Epithelial cell of proximal tubule (primary cell): ENCODE data around the gene CD70. TPM values are rescaled to one million over a fixed set of nuclear protein-coding genes. Genes with fewer than 3 reads are reported as not detected.
A peak's percentile ranks its signal among the peaks of the same experiment; 100 is the strongest.
"Not testable (repeated sequence)": the region's sequence is repeated elsewhere in the genome, so short reads cannot be mapped to it uniquely, and the experiment has no call there.

Experiments
- DNase-seq: peaks from one replicate; pipeline ENCODE4 v3.0.0-alpha.2; 2011; ENCODE audit warnings: low read depth
- H3K4me3 ChIP-seq: 2 replicates; pipeline ENCODE4 v1.5.1; 2011; ENCODE audit warnings: low read depth, mild to moderate bottlenecking, low read length
- total RNA-seq: library from RNA; depleted of rRNA; stranded (reverse); fragments of >200 nt; gene quantifications from 2 replicates; pipeline ENCODE4 v1.2.3, GENCODE V29; 2015
- TF ChIP-seq, protein P1 (sequence below): conservative IDR thresholded peaks from 2 replicates; pipeline ENCODE4 v1.5.1; 2012; ENCODE audit warnings: low read depth, mild to moderate bottlenecking, low read length

CD70 gene
- total RNA-seq, result 6.8 and 9.7 TPM in 2 replicates

DNA sequence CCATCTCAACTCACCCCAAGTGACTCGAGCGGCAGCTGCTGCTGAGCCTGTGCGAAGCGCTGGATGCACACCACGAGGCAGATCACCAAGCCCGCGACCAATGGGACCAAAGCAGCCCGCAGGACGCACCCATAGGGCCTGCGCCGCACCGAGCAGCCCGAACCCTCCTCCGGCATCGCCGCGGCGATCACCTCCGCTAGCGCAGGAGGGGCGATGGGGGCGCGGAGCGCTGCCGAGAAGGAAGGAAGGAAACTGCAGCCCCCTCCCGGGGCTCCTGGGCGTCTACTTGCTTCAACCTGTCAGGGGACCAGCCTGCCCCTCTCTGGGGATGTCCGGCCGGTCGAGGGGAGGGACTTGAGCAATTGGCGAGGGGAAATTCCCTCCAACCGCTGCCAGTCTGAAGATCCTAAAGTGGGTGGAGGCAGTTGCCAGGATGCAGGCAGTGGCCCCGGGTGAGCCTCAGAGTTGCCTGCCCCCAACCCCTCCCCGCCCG, at the start of gene CD70:
CD70 (minus strand) TSS at position 324 of the 493 bp plus-strand sequence; CDS start at position 176, 148 bp downstream.
- peak within 1 kb of the TSS; percentile 87 for H3K4me3 ChIP-seq
- DNase-seq, result no peak
- TF ChIP-seq, protein P1, sequence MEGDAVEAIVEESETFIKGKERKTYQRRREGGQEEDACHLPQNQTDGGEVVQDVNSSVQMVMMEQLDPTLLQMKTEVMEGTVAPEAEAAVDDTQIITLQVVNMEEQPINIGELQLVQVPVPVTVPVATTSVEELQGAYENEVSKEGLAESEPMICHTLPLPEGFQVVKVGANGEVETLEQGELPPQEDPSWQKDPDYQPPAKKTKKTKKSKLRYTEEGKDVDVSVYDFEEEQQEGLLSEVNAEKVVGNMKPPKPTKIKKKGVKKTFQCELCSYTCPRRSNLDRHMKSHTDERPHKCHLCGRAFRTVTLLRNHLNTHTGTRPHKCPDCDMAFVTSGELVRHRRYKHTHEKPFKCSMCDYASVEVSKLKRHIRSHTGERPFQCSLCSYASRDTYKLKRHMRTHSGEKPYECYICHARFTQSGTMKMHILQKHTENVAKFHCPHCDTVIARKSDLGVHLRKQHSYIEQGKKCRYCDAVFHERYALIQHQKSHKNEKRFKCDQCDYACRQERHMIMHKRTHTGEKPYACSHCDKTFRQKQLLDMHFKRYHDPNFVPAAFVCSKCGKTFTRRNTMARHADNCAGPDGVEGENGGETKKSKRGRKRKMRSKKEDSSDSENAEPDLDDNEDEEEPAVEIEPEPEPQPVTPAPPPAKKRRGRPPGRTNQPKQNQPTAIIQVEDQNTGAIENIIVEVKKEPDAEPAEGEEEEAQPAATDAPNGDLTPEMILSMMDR, result no peak

- H3K4me3 ChIP-seq, DNase-seq: not testable (repeated sequence)
Measured at GRCh38 chr19:6640333-6640732, 49.4 kb upstream of the CD70 start.

- H3K4me3 ChIP-seq, result no peak overlapping the region
- TF ChIP-seq, protein P1, result no peak
- DNase-seq, result peak; percentile 56
Measured at GRCh38 chr19:6639439-6639838, 48.5 kb upstream of the CD70 start.

- not testable (repeated sequence) for DNase-seq, H3K4me3 ChIP-seq
Measured at GRCh38 chr19:6633456-6633813, 42.5 kb upstream of the CD70 start.

DNA sequence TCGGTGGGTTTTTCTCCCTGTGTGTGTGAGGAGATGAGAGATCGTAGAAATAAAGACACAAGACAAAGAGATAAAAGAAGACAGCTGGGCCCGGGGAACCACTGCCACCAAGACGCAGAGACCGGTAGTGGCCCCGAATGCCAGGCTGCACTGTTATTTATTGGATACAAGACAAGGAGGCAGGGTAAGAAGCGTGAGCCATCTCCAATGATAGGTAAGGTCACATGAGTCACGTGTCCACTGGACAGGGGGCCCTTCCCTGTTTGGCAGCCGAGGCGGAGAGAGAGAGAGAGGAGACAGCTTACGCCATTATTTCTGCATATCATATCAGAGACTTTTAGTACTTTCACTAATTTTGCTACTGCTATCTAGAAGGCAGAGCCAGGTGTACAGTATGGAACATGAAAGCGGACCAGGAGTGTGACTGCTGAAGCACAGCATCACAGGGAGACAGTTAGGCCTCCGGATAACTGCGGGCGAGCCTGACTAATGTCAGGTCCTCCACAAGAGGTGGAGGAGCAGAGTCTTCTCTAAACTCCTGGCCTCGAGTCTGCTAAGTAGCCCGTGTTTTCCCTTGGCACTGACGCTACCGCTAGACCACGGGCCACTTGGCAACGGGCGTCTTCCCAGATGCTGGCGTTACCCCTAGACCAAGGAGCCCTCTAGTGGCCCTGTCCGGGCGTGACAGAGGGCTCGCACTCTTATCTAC, 42.0 kb upstream of the CD70 start:
- not testable (repeated sequence) for H3K4me3 ChIP-seq, DNase-seq
- TF ChIP-seq, protein P1, result peak; percentile 73

- TF ChIP-seq, protein P1, result peak; percentile 90
- no peak for DNase-seq
- no peak overlapping the region for H3K4me3 ChIP-seq
Measured at GRCh38 chr19:6632002-6632621, 41.2 kb upstream of the CD70 start.

DNA sequence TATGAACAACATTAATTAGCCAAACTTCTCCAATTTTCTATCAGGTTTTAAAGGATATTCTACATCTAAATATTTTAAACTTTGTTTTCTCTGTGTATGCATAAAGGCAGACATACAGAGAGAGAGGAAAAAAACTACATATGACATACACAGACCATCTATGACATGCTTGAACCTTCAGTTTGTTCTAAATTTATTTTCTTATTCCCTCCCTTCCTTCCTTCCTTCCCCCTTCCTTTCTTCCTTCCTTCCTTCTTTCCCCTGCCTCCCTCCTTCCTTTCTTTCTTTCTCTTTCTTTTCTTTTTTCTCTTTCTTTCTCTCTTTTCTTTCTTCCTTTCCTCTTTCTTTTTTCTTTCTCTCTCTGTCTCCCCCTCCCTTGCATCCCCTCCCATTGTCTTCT, 35.8 kb upstream of the CD70 start:
- TF ChIP-seq, protein P1, result no peak
- no peak for DNase-seq
- H3K4me3 ChIP-seq, result no peak overlapping the region

GRCh38 chr19:6617374-6617773, 26.4 kb upstream of the CD70 start:
- no peak for DNase-seq
- no peak overlapping the region for H3K4me3 ChIP-seq
- TF ChIP-seq, protein P1, result no peak
